GM12892 (cell line): ENCODE data around the gene UVRAG.
A peak's percentile ranks its signal among the peaks of the same experiment; 100 is the strongest.

Experiments
- DNase-seq: peaks from one replicate; pipeline ENCODE4 v3.0.0; 2011; ENCODE audit not compliant: insufficient read length
- FAIRE-seq: peaks from 2 replicates; lab custom pipeline; 2011; peaks lifted over from hg19 to GRCh38; lab: Jason Lieb, UNC
- POLR2A ChIP-seq: IDR thresholded peaks from 2 replicates; pipeline ENCODE4 v1.6.1; 2011; ENCODE audit warnings: low read depth, low read length, control low read depth
- POLR2AphosphoS5 ChIP-seq: IDR thresholded peaks from 2 replicates; pipeline ENCODE4 v1.6.1; 2011; ENCODE audit warnings: low read depth, low read length, control low read depth
- TAF1 ChIP-seq: IDR thresholded peaks from 2 replicates; pipeline ENCODE4 v1.6.1; 2011; ENCODE audit warnings: low read depth, mild to moderate bottlenecking, control low read depth, low read length, borderline replicate concordance

Gene UVRAG

DNA sequence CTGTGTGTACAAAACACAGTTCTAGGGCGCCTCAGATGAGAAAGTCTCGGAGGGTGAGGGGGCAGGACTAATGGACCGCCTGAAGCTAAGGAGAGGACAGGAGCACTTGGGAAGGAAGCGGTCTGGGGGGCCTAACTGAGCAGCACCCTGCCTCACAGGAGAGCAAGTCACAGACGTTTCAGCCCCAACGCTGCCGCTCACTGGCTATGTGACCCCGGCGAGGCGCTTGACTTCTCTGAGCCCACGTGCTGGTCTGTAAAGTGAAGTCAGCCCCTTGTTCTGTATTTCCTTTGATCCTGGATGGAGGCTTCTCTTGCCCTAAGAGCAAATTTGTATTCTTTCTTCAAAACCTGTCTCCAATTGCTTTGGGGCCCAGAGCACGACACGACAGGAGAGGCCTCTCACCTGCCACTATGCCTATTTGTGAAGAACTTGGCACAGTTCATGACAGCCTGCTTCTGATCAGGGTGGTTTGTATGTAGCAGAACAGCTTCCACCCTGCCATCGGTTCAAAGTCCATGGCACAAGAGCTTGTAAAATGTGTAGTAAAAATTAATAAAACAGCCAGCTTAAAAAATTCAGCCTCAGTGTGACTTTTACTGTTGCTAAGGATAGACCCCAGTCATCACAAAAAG, 332.2 kb downstream of the UVRAG start:
- FAIRE-seq, result no peak
- TF ChIP-seq TAF1, result no peak
- TF ChIP-seq POLR2AphosphoS5, result no peak
- no peak for TF ChIP-seq POLR2A

DNA sequence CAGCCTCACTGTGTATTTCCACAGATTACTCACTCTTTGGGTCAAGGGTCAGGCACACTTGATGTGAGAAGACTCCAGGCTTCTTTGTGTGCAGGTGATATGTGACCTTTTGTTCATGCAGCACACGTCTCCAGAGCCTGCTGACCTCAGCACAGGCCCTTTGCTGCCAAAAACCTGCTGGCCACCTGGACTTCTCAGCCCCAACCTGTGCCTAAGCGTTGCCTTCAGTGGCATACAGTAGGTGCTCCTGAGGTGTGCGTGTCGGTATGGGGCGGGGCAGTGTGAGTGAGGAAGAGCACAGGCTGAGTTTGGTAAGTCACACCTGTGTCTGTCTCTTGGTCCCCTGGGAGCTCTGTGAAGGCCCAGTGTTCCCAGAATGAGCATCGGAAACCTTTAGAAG, 333.2 kb downstream of the UVRAG start:
- FAIRE-seq (no peak), DNase-seq (no peak)
- TF ChIP-seq POLR2AphosphoS5 (no peak), TAF1 (no peak), POLR2A (no peak)

More for the DNA sequence above, 332.2 kb downstream of the UVRAG start:
- DNase-seq, result no peak

DNA sequence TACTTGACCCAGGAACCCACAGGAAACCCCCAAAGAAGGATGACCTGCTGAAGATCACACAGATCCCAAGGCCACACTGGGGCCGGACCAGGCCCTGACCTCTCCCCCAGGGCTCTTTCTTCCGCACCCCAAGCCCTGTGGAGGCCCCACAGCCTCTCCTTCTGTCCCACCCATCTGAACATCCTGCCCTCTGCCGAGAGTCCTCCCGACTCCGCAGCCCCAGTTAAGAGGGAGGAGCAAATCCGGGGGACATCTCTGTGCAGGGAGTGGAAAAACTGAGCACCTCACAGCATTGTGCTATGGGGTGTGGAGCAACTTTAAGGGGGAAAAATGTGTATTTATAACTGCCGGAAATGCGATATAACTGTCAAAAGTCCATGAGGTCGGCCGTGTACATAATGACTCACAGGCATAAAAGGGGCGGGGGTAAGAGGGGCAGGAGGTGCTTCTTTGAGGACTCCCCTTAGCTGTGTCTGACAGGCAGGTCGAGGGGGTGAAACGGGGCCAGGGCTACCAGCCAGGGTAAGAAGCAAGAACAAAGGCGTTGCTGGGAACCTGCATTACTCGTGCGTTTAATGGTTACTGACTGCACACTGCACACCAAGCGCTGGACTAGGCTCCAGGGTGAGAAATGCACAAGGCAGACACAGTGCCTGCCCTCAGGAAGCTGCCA, 334.1 kb downstream of the UVRAG start:
- no peak for DNase-seq
- TF ChIP-seq POLR2AphosphoS5, result no peak
- TF ChIP-seq POLR2A, result no peak
- no peak for TF ChIP-seq TAF1
- no peak for FAIRE-seq

DNA sequence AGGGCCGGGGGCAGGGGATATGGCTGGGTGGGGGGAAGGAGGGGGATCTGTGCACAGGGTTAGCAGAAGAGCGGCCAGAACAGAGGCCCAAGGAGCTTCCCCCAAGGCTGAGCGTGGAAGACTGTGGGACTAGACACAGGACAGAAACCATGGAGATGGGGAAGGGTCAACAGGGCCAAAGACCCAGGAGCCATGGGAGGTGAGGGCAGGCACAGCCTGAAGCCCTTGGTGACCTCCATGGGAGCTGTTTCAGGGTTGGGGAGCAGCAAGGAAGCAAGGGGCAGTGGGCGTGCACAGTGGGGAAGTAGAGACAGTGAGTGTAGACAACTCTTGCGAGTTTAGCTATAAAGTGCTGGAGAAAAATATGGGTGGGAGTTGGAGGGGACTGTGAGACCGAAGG, 334.7 kb downstream of the UVRAG start:
- no peak for TF ChIP-seq POLR2AphosphoS5
- FAIRE-seq, result no peak
- DNase-seq, result no peak

DNA sequence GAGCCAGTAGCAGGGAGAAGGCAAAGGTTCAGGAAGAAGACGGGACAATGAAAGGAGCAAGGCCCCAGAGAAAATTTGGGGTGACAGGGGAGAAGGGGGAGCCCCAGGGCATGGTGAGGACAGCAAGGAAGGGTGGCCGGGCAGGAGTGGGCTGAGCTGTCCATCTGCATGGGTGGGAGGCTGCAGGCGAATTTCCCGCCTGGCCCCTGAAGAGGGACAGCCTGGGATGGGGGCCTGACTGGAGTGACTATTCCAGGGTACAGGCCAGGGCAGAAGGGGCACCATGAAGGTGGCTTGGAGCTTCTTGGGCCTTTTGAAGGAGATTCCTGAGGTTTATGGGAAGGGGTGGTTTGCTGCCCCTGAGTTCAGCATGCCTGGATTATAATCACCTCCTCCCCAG, 335.1 kb downstream of the UVRAG start:
- FAIRE-seq (no peak), DNase-seq (no peak)
- no peak for TF ChIP-seq TAF1
- no peak for TF ChIP-seq POLR2AphosphoS5
- TF ChIP-seq POLR2A, result no peak

DNA sequence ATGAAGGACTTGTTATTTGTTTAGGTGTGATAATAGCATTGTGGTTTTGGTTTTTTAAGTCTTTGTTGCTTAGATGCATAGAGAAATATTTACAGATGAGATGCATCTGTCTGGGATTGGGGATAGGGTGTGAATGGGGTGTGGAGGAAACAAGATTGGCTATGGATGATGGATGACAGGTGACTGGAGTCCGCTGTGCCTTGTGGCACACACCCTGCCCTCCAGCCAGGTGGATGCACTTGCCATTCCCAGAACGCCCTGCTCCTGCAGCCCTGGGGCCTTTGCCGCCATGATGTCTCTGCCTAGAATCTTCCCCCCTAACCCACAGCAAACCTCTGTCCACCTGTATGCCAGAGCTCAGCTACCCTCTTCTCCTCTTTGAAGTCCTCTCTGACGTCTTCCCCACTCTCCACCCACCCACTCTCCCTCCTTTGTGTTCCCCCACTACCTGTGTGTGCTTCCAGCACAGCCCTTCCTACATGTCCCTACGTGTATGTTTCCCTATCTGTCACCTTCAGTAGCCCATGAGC, 336.6 kb downstream of the UVRAG start:
- TF ChIP-seq POLR2AphosphoS5 (no peak), TAF1 (no peak), POLR2A (no peak)
- FAIRE-seq (no peak), DNase-seq (no peak)

DNA sequence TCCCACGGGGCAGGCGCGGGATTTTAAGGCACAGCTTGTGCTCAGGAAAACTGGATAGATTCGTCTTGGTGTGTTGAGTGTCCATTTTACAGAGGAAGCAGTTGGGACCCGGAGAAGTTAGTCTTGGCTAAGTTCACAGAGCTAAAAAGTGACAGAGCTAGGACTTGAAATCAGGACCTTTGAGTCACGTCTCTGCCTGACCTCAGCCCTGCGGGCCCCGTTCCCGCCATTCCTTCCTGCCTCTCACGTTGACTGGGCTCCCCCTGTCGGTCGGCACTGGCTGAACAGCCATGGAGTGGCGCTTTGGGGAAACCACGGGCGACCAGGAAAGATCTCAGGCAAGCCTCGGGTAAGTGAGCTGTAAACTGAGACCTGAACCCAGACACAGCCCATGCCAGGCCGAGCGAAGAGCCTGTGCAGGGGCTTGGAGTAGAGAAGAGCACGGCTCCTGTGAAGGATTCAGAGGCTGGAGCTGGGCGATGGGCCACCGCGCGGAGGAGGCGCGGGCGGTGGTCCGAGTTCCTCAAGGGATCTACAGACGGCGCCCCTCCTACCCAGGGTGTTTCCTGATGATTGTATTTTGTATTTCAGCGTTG, 337.2 kb downstream of the UVRAG start:
- 0 out of 2 replicates have a peak, but pooled peaks have one; percentile 9 for TF ChIP-seq TAF1
- no peak for TF ChIP-seq POLR2AphosphoS5
- no peak for TF ChIP-seq POLR2A
- peak; percentile 98 for FAIRE-seq
- peak; percentile 91 for DNase-seq

DNA sequence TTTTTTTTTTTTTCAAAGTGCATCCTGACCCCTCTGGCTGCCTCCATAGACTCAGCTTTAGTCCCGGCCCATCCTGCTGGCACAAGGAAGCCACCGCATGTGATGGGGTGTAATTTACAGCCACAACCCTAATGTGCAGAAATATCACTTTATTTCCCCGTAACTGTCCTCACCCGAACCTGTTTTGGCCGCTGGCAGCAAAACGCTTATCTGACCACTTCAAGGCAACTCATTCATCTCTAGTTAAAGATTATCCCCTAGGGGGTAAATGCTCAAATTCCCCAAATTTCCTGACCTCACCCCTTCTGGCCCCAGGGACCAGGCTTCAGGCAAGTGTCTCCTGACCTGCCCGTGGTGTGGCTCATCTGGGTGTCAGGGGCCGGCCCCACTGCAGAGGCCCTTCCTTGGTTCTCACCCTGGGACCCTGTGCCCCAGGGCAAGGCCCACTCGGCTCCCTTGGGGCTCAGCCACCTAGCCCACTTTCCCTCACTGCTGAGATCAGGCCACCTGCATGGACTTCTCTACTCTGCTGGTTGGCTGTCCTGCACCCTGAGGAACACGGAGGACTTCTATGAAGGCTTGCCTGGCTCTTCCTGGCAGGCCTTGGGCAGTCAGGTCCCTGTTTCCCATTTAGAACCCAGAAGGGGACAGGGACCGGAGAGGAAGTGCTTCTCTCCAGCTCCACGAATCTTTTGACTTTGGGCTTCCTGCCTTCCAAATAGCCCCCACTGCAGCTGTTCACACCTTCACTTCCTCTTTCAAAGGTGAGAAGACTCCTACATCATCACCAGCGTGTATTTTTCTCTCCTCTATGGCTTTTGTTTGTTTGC, 337.9 kb downstream of the UVRAG start:
- peak; percentile 77 for FAIRE-seq
- peak; percentile 30; the same call in 1 of the 2 replicates for TF ChIP-seq POLR2A
- TF ChIP-seq POLR2AphosphoS5, result no peak
- TF ChIP-seq TAF1, result no peak
- no peak for DNase-seq

DNA sequence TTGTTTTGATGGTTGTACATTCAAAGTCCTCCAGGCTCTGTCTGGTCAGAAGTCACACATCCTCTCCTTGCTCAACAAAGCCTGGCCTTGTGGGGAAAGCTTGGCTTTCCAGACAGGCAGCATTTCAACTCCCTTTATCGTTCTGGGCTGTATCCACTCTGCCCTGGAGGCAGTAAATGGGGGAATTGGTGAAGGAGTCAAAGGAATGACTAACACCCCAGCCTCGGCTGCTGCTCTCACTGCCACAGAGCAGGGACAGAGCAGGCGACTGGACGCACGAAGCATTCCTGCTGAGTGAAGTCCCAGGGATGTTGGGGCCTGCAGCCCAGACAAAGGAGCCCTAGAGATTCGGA, 338.5 kb downstream of the UVRAG start:
- FAIRE-seq, result no peak
- TF ChIP-seq TAF1, result no peak
- no peak for TF ChIP-seq POLR2AphosphoS5
- TF ChIP-seq POLR2A, result no peak
- no peak for DNase-seq

DNA sequence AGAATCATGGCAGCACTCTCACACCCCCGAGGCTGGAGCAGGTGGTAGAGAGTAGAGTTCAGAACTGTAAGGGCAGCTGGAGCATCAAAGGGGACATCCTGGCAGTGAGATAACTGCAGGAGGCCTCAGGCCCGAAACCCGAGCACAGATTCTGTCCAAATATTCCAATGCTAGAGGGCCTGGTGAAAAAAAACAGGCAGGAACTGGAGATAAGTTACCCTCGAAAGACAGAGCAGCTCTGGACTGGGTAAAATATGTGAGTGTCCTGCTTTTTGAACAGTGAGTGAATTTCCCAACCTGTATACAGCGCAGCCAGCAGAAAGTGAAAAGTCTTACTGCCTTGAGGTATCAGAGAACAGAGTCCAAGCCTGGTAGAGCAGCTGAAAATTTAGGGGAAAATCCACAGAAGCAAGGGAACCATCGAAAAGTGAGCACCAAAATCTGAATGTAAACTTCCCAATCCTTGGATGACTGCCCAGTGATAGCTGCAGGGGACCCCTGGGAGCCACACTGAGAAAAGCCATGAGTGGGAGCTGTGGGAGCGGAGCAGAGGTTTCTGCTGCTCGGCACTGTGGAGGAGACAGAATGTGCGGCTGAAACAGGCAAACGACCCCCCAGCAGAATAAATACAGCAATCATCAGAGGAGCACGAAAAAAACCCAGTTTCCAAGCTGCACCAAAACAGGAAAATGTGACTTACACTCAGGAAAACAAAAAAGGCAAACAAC, 340.7 kb downstream of the UVRAG start:
- FAIRE-seq (peak; percentile 36), DNase-seq (no peak)
- TF ChIP-seq TAF1 (no peak), POLR2AphosphoS5 (no peak), POLR2A (no peak)

DNA sequence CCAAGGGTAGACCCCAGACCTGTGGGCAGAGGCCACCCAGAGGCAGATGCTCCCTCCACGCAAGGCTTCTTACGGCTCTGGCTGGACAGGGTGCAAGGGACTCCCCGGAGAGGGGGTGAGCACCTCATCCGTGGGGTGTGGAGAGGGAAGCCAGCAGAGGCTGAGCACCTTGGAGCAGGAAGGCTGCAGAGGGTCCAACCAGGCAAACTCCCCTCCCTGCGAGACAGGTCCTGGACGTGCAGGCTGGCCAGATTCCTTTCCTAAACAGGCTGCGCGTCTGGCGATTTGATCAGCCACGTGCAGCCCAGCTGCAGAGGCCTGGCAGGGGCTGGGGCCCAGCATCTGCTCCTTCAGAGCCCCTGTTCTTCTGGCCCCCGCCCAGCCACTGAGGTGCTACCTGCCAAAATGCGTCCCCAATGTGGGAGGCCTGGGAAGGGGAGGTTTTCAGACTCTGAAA, 342.0 kb downstream of the UVRAG start:
- no peak for FAIRE-seq
- TF ChIP-seq POLR2AphosphoS5 (no peak), POLR2A (no peak), TAF1 (no peak)
- DNase-seq, result no peak

DNA sequence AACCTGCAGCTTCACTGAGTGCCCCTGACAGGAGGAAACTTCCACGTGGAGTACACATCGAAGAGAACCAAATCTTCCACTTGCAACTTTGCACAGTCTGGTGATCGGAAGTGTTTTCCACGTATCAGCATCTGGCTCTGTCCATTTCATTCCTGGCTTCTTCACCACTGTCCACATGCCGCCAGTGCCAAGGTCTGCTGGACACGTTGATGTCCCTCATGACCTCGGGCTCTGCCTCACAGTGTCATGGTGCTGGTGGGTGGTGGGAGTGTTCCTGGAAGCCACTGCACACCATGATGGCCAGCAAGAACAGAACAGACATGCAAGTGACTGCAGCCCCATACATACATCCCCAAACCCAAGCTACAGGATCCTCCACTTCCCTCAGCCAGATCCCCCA, 342.9 kb downstream of the UVRAG start:
- TF ChIP-seq POLR2AphosphoS5 (no peak), TAF1 (no peak), POLR2A (no peak)
- FAIRE-seq (peak; percentile 46), DNase-seq (no peak)
